GM21528 (cell line): ENCODE results near the gene MGRN1.

Source experiments
- ATAC-seq: cut with Tn5 transposase; IDR thresholded peaks from one replicate; pipeline ENCODE4 v1.9.1; 2021; ENCODE audit warnings: mild to moderate bottlenecking, moderate library complexity; ENCODE audit not compliant: unreplicated experiment, low FRiP score

The MGRN1 gene

GRCh38 chr16:4603624-4604170 lies 20.9 kb upstream of the MGRN1 start:
- ATAC-seq = no peak

- ATAC-seq = no peak
These were observed 20.2 kb upstream of the MGRN1 start for GRCh38 chr16:4604401-4604800.

- no peak for ATAC-seq
These were observed 18.3 kb upstream of the MGRN1 start for GRCh38 chr16:4606354-4606753.

GRCh38 chr16:4607841-4608703 lies 16.6 kb upstream of the MGRN1 start:
- ATAC-seq = no peak

- no peak for ATAC-seq
These were observed 16.0 kb upstream of the MGRN1 start for GRCh38 chr16:4608704-4608980.

- no peak for ATAC-seq
These were observed 15.2 kb upstream of the MGRN1 start for GRCh38 chr16:4609200-4610010.

- ATAC-seq = no peak
These were observed 14.3 kb upstream of the MGRN1 start for GRCh38 chr16:4610011-4611005.

- no peak for ATAC-seq
These were observed 13.1 kb upstream of the MGRN1 start for GRCh38 chr16:4611337-4612021.

- ATAC-seq = no peak
These were observed 12.1 kb upstream of the MGRN1 start for GRCh38 chr16:4612474-4612931.

- no peak for ATAC-seq
These were observed 11.5 kb upstream of the MGRN1 start for GRCh38 chr16:4612977-4613635.

- no peak for ATAC-seq
These were observed 10.7 kb upstream of the MGRN1 start for GRCh38 chr16:4613636-4614570.

- ATAC-seq = peak; percentile 46
These were observed 9.8 kb upstream of the MGRN1 start, which contains the start of gene UBALD1 for GRCh38 chr16:4614571-4615383. Gene UBALD1 (minus strand): TSS chr16:4614888. CDS start chr16:4614797, 91 bp downstream.

GRCh38 chr16:4615384-4616046 lies 9.1 kb upstream of the MGRN1 start:
- no peak for ATAC-seq

- peak; percentile 76 for ATAC-seq
These were observed 8.4 kb upstream of the MGRN1 start for GRCh38 chr16:4616047-4616811.

- ATAC-seq = no peak
These were observed 6.7 kb upstream of the MGRN1 start for GRCh38 chr16:4617880-4618279.
